EH (cell line): ENCODE results near the gene FRYL.
"Not testable (repeated sequence)": the region's sequence is repeated elsewhere in the genome, so short reads cannot be mapped to it uniquely, and the experiment has no call there.

Experiments
- DNase-seq: peaks from one replicate; pipeline ENCODE4 v3.0.0-alpha.2; 2015; ENCODE audit warnings: low read depth

The FRYL gene

GRCh38 chr4:48490012-48490679, 289.9 kb downstream of the FRYL start, which contains the start of gene ZAR1:
TSS of gene ZAR1 (plus strand) at chr4:48490252. CDS start at chr4:48490292, 40 bp downstream.
- no peak for DNase-seq

- DNase-seq: no peak
Measured at GRCh38 chr4:48489683-48490011, 290.4 kb downstream of the FRYL start.

GRCh38 chr4:48484494-48485168, 295.4 kb downstream of the FRYL start:
- DNase-seq: no peak

- DNase-seq: no peak
Measured at GRCh38 chr4:48483777-48484493, 296.1 kb downstream of the FRYL start.

GRCh38 chr4:48483006-48483776, 296.9 kb downstream of the FRYL start, which contains the start of gene SLC10A4:
TSS of gene SLC10A4 (plus strand) at chr4:48483343. CDS start at chr4:48483562, 219 bp downstream.
- DNase-seq: no peak

- DNase-seq: no peak
Measured at GRCh38 chr4:48481581-48481980, 298.5 kb downstream of the FRYL start.

GRCh38 chr4:48478273-48478672, 301.8 kb downstream of the FRYL start:
- DNase-seq: no peak

GRCh38 chr4:48475770-48476169, 304.3 kb downstream of the FRYL start:
- no peak for DNase-seq

GRCh38 chr4:48472794-48473193, 307.3 kb downstream of the FRYL start:
- DNase-seq: no peak

- DNase-seq: peak; percentile 27
Measured at GRCh38 chr4:48470570-48470969, 309.5 kb downstream of the FRYL start.

- DNase-seq: no peak
Measured at GRCh38 chr4:48470137-48470536, 309.9 kb downstream of the FRYL start.

- peak; percentile 39 for DNase-seq
Measured at GRCh38 chr4:48467891-48468290, 312.2 kb downstream of the FRYL start.

GRCh38 chr4:48467442-48467841, 312.6 kb downstream of the FRYL start:
- no peak for DNase-seq

GRCh38 chr4:48462363-48462762, 317.7 kb downstream of the FRYL start:
- DNase-seq: peak; percentile 16

- DNase-seq: no peak
Measured at GRCh38 chr4:48461000-48461399, 319.1 kb downstream of the FRYL start.

GRCh38 chr4:48454591-48454990, 325.5 kb downstream of the FRYL start:
- no peak for DNase-seq

GRCh38 chr4:48451656-48452055, 328.4 kb downstream of the FRYL start:
- not testable (repeated sequence) for DNase-seq

- no peak for DNase-seq
Measured at GRCh38 chr4:48450740-48451139, 329.3 kb downstream of the FRYL start.

GRCh38 chr4:48449151-48449550, 330.9 kb downstream of the FRYL start:
- no peak for DNase-seq
